ENCODE results near the gene ANKLE2.

DNA sequence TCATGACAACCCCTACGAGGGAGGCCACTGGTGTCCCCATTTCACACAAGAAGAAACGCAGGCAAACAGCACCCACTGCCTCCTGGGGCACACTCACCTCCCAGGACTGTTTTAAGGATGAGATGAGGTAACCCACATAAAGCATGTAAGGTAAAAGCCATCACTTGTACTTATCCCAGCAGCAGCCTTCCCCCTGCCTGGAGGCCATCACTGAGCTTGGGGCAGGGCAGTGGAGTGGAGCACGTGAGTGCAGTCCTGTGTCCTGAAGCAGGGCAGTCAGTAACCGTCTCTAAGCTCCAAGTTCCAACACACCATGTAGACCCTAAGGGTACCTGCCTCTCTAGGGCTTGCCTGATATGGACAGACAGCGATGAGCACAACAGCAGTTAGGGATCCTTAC, 76.2 kb downstream of the ANKLE2 start:
- TF ChIP-seq POLR2AphosphoS5 (IDR thresholded peaks at IDR 0.05) (no peak), POLR2A (IDR thresholded peaks at IDR 0.05) (no peak)
- TF ChIP-seq, protein P1, sequence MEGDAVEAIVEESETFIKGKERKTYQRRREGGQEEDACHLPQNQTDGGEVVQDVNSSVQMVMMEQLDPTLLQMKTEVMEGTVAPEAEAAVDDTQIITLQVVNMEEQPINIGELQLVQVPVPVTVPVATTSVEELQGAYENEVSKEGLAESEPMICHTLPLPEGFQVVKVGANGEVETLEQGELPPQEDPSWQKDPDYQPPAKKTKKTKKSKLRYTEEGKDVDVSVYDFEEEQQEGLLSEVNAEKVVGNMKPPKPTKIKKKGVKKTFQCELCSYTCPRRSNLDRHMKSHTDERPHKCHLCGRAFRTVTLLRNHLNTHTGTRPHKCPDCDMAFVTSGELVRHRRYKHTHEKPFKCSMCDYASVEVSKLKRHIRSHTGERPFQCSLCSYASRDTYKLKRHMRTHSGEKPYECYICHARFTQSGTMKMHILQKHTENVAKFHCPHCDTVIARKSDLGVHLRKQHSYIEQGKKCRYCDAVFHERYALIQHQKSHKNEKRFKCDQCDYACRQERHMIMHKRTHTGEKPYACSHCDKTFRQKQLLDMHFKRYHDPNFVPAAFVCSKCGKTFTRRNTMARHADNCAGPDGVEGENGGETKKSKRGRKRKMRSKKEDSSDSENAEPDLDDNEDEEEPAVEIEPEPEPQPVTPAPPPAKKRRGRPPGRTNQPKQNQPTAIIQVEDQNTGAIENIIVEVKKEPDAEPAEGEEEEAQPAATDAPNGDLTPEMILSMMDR (IDR thresholded peaks at IDR 0.05 in 8 of 11, conservative IDR thresholded peaks at IDR 0.05 in 3 of 11), result no peak

All from spleen (tissue), 7 donors.